PC-9 (cell line): ENCODE data around the gene ADAM23.

Source experiments
- CTCF ChIP-seq: fragments of 200-600 bp; sonication (generic); conservative IDR thresholded peaks from 2 replicates; pipeline ENCODE4 v1.6.1; 2017; ENCODE audit warnings: mixed run types, antibody characterized with exemption, mild to moderate bottlenecking, moderate library complexity
- EZH2 ChIP-seq: fragments of 200-600 bp; sonication (generic); IDR thresholded peaks from 2 replicates; pipeline ENCODE4 v1.8.0; 2017; ENCODE audit warnings: antibody characterized with exemption, low read depth

- TF ChIP-seq CTCF, result no peak
- TF ChIP-seq EZH2, result no peak
Measured at GRCh38 chr2:206569470-206569869, 126.1 kb downstream of the ADAM23 start.
